NOMO-1 treated with dmso at 0.1 percent for 144 hours (cell line): ENCODE measurements around the gene ZNF112.
"Not testable (repeated sequence)": the region's sequence is repeated elsewhere in the genome, so short reads cannot be mapped to it uniquely, and the experiment has no call there.

Experiments used
- DNase-seq: peaks from one replicate; lab custom pipeline; 2025; ENCODE audit not compliant: unreplicated experiment; lab: John Stamatoyannopoulos, UW

The ZNF112 gene

DNA sequence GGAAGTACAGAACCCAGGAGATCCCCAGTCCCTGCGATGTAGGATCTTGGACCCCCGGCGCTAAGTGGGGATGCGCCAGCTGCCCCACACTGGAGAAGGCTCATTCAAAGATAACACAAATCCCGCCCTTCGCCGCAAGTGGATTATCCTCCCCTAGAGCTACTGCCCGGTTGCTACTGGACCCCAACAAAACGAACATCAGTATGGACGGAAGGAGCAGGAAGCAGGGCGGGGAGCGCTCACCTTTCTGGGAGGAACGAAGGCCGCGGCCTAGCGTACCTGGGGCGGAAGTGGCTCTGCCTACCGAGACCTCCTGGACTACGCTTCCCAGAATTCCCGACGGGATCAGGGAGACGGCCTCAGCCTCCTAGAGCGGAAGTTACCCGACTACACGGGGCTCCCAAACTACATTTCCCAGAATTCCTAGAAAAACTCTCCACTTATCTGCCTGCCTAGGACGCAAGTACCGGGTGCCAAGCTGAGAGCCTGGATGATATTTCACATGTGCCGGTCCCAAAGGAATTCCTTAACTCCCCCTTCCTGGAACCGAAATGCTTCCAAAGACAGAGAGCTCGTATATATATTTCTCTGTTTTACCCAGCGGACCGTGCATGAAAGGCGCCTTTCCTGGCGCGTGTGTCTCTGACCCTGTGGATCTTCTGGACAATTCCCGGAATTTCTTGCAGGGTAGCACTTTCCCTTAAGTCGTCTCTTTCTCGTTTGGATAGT lies at the start of gene ZNF112:
Gene ZNF112, minus strand, starts transcription at position 298 of the 729 bp plus-strand sequence. CDS start 16,141 bp downstream, outside the sequence.
- DNase-seq, result no peak

DNA sequence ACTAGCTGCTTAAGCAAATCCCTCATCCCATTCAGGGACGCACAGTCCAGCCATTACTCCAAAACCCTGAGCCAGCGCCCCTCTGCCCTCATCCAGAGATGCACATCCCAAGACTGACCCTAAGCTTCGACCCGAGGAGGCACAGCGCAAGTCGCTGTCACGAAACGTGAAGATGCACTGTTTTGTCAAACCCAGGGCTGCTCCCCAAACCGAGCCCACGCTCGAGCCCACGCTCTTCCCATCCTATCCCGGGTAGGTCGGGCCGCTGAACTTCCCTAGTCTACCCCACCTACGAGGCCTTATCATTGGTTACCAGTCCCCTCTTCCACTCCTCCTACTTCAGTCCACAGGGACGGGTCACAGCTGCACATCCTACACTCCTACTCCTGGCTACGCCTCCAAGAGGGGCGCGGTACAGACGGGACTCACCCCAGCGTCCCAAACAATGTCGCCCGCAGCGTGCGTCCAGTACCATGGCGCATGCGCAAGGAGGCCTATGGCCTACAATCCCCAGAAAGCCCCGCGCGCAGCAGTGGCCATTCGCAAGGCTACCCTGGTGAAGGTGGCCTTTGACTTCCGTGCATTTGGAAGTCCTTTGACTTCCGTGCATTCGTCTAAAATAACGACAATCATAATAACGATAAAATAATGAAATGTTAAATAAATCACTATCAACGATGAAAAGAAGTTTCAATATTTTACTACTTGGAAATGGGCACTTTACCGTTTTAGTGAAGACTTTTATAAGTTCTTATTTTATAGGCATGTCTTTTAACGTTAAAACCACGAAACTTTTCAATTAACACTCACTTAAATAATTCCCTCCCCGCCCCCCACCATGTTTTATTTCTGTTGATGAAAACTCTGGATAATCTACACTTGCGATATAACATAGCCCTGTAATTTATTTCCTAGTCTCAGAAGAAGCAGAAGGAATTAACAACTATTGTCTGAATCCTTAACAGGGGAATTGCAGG lies 44.9 kb upstream of the ZNF112 start, which contains the start of gene ZNF285:
Gene ZNF285, minus strand, starts transcription at position 470 of the 977 bp plus-strand sequence. CDS start 4,395 bp downstream, outside the sequence.
- no peak for DNase-seq

DNA sequence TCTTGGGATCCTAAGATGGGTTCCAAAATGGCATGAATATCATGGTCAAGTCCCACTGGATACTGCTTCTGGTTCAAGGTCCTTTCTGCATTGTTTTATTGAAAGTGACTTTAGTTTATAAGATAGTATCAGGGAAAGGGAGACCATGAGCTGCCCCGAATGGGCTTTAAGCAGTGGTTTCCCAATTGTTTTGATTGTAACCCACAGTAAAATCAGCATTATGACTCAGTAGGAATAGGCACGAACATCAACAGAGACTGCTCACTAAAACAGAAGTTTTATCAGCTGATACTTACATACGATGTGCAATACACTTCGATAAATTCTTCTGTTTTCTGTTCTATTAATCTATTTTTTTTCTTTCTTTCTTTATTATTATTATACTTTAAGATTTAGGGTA lies 32.8 kb upstream of the ZNF112 start:
- DNase-seq, result not testable (repeated sequence)

DNA sequence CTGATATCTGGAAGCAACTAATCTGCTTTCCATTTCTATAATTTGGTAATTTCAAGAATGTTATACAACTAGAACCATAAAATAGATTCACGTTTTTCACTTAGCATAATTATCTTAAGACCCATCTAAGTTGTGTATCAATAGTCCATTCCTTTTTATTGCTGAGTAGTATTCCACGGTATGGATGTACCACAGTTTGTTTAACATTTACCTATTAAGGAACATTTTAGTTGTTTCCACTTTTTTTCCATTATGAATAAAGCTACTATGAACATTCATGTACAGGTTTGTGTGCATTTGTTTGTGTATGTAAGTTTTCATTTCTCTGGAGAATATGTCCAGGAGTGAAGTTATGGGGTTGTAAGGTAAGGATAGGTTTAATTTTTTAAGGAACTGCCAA lies 18.3 kb upstream of the ZNF112 start:
- DNase-seq, result no peak

DNA sequence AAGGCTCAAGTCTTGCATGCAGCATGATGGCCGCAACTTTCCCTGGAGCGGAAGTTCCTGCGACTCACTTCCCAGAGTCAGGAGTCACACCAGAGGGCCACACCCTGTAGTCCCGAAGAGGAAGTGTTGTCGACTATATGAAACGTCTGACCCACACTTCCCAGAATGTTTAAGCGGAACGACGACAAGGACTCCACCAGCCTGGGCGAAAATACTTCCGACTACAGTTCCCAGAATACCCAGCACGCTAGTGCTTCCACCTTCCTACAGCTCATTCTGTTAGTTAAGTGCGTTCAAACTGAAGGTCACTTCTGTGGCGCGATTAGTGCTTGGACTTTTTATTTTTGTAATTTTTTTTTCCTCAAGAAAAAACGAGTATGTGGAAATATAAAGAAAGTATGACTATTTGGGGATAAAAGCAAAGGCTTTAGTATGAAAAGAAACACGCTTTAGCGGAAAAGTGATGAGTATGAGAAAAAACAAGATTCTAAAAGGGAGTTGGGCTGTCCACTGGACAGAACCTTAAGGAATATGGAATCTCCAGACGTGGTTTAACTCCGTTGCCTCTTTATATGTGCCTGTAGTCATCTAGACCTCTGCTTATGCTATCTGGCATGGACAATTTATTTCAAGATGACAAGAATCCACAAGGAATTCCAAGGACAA lies 15.5 kb upstream of the ZNF112 start:
- no peak for DNase-seq

DNA sequence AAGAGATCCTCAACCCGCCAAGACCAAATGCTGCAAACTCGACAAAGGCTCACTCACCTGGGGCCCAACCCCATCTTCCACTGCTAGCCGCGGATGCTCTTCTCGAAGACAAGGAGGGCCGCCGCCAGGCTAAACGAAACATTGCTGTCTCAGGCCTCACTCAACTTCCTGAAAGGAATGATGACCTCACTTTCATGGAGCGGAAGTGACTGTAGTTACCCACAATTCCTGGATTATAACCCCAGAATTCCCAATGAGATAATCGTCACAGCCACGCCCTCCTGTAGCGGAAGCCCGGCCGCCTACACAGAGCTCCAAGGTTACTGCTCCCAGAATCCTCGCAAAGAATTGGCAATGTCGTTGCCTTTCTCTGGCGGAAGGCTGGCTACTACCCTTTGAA lies 10.5 kb upstream of the ZNF112 start:
- no peak for DNase-seq

DNA sequence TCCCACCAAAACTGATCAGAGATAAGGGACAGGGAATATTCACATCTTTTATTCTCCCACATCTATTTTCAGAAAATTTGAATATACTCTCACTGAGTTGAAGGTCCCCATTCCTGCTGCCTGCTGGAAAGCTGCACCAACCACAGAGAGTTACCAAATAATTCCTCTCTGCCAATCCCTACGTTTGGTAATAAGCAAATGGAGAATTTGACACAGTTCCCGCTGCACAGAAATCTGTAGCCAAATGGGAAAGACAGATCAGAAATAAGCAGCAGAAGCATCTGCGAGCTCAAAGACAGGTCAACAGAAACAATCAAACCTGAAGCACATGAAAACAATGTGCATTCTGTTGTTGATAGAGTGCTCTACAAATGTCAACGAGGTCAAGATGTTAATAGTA lies 9.9 kb downstream of the ZNF112 start:
- no peak for DNase-seq

DNA sequence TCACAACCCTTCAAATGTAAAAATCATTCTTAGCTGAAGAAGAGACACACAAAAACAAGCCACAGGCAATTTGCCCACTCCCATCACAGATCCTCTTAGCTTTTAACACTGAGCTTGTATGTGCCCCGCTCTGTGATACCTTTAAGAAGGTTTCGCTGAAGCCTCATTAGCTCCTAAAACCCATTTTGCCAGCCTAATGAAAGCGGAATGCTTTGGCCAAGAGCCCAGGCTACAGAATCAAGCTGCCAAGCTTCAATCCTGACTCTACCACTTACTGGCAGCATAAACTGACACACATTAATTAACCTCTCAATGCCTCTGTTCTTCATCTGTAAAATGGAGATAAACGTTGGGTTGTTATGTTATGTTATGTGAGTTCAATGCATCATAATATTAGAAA lies 10.5 kb downstream of the ZNF112 start:
- no peak for DNase-seq

DNA sequence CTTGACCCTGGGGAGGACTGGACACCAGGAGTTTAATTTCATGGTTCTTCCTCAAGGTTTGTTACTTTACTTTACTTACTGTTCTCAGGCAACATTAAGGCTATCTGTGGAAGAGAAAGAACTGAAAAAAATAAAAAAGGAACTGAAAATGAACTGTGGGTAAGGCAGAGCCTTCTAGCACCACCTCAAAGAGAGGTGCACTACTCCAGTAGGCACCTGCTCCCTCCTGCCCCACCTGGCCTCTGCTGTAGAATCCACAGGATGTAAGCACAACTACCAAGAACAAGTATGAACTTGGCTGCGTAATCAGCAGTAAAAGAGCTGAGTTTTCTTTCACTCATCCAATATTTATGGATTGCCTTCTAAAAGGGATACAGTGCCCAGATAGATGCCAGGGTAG lies 12.2 kb downstream of the ZNF112 start:
- no peak for DNase-seq

DNA sequence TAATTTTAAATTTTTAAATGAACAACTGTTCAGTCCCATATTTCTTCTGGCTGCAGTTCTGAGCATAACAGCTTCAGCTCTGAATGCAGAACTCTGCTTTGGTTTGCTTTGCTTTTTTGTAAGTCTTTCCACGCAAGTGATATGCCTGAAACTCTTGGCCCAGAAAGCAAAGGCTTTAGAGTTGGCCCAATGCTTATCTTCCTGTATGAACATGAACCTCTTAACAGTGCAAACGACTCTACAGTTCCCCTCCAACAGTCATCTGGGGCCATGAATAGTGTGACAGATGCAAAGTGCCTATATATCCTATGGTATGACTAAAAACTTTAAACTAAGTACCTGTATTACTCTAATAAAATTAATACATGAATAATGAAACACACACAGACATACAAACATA lies 14.7 kb downstream of the ZNF112 start:
- DNase-seq, result no peak

DNA sequence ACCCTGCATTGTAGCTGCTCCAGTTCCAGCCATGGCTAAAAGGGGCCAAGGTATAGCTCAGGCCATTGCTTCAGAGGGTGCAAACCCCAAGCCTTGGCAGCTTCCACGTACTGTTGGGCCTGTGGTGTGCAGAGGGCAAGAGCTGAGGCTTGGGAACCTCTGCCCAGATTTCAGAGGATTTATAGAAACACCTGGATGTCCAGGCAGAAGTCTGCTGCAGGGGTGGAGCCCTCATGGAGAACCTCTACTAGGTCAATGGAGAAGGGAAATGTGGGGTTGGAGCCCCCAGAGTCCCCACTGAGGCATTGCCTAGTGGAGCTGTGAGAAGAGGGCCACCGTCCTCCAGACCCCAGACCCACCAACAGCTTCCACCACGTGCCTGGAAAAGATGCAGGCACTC lies 21.8 kb downstream of the ZNF112 start:
- DNase-seq, result not testable (repeated sequence)

DNA sequence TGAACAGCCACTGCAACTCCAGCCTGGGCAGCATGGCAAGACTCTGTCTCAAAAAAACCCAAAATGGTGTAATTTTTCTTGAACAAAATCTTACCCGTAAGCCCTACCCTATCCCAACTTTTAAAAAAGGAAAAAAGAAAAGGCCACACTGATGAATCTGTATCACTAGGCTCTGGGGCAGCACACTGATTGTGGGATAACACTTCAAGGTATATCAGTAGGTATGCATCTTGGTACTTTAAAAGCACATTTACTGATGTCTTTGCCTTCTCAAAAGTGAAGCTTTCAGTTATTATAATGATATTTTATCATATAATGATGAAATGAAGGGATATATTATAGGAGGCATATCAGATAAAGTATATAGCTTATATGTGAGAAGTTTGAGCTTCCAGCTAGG lies 24.3 kb downstream of the ZNF112 start:
- no peak for DNase-seq

DNA sequence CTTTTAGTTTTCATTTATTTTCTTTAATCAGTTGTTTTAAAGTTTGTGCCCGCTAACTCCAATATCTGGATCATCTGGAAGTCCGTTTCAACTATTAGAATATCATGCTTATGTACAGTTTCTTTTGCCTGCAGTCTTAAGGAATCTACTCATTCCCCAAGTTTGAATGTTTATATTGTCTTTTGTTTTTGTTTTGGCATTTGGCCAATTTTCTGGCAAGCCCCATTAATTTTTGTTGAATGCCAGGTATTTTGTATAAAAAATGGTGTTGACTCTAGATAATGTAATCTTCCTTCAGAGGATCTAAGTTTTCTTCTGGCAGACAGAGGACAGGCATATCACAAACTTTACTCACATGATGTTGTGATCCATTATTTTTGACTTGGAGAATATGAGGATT lies 40.6 kb downstream of the ZNF112 start:
- DNase-seq, result no peak

DNA sequence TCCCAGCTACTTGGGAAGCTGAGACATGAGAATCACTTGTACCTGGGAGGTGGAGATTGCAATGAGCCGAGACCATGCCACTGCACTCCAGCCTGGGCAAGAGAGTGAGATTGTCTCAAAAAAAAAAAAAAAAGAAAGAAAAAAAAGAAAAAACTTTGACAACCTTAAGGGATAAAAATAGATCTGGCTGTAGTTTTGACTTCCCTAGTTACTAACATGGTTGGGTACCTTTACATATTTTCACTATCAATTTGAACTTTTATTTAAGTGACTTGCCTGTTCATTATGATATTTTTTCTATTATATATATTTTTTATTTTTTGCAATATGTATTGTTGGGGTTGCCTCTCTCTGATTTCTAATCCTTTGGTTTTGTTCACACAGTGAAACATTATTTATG lies 43.2 kb downstream of the ZNF112 start:
- no peak for DNase-seq

DNA sequence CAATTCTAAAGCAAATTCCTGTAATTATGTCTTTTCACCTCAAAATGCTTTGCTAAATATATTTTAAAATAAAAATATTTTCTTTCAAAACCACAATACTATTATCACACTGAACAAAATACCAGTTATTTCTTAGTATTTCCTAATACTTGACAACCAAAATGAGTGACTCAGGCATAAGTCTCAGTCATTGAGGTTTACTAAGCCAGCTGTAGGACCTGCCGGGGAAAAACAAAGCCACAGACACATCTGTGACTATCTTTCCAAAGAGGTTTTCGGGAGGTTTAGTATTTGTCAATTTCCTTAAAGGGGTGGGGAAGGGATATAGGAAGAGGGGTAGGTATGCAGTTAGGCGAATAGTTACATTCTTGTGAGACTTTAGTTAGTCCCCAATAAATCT lies 48.5 kb downstream of the ZNF112 start:
- no peak for DNase-seq

DNA sequence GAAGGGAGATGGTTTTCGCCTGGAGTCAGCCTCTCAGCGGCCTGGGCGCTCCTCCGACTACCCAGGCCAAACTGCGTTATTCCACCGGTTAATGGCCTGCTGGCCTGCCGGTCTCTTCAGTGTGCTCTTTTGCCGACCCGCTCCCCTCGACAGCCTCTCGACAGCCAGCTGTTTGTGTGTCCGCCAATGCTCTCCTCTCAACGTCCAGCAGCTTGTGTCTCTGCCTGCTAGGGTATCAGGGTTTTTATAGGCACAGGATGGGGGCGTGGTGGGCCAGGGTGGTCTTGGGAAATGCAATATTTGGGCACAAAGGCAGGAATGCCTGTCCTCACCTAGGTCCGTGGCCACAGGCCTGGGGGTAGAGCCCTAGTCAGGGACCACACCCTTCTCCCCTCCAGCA lies 50.2 kb downstream of the ZNF112 start:
- DNase-seq, result no peak

DNA sequence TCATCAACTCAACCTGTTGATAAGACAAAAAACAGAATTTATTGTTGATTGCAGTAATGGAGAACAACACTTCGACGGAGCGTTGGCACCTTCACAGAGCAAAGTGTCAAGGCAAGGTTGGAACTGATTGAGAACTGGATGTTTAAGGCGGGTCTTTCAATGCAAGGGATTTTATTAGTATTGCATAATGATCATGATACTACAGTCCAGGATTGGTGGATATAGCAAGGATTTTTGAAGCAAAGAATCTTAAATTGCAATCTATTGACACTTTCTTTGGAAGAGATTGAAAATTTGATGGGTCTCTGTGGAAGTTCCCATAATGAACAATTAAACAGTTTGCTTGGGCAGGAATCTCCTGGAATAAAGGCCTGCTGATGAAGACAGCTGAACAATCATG lies 51.0 kb downstream of the ZNF112 start:
- DNase-seq, result no peak

DNA sequence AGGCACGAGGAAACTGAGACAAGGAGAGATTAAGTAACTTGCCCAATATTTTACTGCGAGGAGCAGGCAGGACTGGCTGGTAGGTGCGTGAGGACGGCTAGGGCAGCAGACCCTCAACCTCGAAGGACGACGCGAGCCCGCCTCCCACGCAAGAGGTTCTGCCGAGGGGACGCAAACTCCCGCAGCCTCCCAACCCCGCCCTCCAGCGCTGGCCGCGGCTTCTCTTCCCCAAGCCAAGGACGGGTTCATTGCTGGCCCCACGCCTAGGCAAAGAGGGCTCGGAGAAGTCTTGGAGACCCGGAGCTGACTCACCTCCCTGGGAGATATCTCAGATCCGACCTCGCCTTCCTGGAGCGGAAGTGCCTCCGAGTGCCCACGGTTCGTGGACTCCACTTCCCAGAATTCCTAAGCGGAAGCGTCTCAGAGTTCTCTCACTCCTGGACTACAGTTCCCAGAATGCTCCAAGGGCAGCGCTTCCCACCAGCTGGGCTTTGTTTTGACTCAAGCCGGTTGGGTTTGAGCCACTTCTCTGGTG lies 51.8 kb downstream of the ZNF112 start, which contains the start of gene ZNF235:
Gene ZNF235, minus strand, starts transcription at position 367 of the 535 bp plus-strand sequence. CDS start 1,621 bp downstream, outside the sequence.
- peak; percentile 79 for DNase-seq

DNA sequence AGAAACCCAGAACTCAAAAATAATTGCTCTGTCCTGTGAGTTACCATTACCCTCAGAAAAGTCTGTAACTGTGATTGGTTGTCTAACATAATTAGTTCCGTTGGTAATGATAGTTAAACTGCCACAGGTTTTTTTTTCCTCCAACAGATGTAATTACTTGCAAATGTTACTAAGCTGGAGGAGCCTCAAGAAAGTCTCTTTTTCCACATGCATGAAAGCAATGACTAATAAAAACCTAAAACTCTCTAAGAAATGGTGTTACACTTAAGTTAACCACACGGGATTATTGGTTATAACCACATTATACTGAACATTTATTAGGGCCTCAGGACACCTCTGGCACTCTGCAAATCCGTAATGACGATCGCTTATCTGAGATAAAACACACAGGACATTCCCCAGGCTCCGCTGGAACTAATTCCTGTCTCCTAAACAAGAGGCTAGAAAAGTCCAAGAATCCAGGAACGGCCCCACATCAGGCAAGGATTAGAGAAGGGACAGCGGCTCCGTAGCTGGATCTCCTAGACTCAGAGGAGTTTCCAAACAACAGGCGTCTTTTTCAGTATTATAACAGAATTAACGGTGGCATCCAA lies 52.4 kb downstream of the ZNF112 start:
- no peak for DNase-seq

DNA sequence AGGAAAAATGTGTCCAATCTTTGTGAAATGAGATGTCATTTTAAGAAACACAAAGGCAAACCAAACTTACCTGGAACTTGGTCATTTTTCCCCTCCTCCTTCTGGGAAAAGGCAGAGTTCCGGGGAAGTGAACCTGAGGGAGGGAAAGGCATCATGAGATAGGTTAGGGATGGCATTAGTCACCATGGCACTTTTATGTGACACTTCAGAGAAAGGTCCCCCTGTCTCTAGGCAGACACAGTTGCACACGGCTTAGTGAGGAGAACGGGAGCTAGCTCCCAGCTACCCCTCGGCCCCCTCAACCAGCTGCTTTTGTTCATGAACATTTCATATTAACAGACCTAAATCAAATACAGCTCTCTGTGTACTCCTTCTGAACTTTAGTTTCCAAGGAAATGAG lies 53.2 kb downstream of the ZNF112 start:
- no peak for DNase-seq

DNA sequence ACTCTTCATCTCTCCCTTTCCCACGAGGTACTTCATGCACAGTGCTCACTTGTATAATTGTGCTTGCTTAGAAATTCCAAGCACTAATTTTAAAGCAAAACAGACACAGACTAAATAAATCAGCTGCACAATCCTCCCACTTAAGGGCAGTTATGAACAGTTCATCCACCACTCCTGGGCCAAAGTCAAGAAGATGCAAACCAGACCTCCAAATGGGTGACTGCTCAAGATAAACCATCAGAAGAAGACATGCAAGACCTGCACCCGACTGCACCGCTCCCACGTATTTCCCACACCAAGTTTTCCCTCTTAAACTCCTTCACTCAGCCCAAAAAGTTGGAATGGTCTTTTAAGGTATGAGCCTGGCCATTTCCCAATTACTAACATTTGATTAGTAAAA lies 71.5 kb downstream of the ZNF112 start:
- DNase-seq, result no peak
